Activated naive CD4-positive, alpha-beta T cell treated with anti-CD3 and anti-CD28 coated beads, Interleukin-2, amount 50 U/mL, for 16 hours (primary cell): Measurements from ENCODE around the gene TMC6.

Experiments
- DNase-seq: peaks from one replicate; pipeline ENCODE4 v3.0.0-alpha.2; 2020

The TMC6 gene

DNA sequence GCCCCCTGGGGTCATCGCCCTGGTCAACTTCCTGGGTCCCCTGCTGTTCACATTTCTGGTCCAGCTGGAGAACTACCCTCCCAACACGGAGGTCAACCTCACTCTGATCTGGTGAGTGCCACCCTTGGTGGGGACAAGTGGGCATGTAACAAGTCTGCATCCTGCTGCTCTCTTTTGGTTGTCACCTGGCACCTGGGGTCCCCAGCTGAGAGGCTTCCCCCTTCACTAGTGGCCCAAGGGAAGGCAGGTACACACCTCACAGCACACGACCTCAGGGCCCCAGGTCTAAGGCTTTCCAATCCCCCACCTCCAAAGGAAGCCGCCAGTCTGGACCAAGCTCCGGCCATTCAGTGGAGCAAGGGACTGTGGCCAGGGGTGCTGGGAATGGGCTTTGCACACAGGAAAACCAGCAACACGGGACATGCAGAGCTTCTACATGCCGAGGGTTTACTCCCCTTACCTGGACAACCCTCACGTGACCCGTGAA lies 6.4 kb upstream of the TMC6 start:
- DNase-seq, result no peak

DNA sequence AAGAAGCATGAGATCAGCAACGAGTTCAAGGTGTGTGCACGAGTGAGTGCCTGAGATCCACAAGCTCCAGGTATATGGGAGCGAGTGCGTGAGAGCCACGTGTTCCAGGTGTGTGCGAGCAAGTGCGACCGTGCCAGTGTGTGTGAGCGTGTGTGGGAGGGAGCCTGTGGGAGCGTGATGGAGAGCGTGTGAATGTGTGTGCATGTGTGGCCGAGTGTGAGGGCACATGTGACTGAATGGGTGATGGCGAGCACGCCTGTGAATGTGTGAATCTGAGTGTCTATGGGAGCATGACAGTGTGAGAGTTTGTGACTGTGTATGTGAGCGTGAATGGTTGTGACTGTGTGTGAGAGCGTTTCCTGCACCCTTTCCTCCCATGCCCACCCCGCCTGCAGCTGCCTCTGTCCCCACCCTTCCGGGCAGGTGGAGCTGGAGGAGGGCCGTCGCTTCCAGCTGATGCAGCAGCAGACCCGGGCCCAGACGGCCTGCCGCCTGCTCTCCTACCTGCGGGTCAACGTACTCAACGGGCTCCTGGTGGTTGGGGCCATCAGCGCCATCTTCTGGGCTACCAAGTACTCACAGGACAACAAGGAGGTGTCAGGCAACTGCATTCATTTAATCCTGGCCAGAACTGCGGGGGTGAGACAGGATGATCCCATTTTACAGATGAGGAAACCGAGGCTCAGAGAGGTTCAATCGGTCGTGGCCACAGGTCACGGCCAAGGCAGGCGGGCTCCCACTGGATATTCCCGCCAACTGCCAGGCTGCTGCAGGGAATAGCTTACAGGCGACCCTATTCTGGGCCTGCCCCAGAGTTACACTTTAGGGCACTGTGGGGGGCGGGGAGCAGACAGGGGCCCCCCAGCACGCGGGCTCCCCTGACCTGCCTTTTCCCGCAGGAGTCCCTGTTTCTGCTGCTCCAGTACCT lies 5.7 kb upstream of the TMC6 start:
- peak; percentile 72 for DNase-seq

DNA sequence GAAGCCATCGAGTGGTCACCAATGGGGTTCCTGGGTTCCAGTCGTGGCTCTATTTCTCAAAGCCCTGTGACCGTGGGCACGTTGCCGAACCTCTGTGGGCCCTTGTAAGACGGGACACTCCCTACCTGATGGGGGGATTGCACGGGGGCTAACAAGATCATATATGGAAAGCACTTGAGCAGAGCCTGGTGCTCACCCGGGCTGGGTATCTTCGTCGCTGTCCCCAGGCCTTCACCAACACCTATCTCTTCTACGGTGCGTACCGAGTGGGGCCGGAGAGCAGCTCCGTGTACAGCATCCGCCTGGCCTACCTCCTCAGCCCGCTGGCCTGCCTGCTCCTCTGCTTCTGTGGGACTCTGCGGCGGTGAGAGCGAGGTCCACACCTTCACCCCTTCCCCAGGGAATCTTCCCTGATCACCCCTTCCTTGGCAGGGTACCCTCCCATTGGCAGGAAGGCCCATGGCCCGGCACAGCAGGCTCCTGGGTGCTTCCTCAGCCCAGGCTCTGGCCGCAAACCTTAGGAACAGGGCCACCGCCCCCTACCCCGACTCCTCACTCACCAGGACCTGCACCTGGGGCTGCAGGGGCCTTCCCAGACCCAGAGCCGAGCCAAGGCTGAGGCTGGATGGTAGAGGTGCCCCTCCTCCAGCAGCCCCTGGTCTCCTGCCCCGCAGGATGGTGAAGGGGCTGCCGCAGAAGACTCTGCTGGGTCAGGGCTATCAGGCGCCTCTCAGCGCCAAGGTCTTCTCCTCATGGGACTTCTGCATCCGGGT lies 4.8 kb upstream of the TMC6 start:
- DNase-seq, result no peak

DNA sequence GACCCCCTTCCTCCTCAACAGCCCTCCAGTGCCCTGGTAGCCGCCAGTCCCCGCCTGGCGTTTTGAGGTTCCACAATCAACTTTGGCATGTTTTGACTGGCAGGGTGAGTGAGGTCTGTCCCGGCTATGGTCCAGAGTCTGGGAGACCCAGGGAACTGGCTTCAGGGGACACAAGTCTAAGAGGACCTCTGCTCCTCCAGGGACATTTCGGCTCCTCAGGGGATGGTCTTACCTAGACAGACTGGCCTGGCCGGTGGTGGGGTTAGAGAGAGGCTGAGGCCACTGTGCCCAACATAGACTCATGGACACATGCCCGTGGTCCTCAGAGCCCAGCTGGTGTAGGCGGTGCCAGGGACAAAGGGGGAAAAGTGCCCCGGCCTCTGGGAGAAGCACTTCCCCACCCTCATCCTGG lies 4.2 kb upstream of the TMC6 start:
- no peak for DNase-seq

DNA sequence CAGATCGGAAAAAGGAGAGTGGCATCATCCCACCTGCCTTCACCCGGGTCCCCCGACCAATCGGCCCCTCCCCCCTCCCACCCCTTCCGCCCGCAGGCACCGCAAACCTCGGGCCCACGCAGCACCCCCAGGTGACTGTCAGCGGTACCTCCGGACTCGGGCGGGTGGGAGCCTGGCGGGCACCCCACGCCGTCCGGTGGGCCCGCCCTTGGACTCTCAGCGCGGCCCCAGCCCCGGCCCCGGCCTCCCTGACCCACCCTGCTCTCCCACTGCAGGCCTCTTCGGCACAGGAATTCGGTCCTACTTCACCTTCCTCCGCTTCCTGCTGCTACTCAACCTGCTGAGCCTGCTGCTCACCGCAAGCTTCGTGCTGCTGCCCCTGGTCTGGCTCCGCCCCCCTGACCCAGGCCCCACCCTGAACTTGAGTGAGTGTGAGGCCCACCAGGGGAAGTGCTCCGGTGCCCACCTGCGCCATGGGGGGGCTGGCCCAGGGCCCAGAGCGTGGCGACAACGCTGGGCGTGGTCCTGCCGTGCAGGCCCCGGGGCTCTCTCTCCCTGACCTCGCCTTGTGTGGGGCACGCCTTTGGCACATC lies 3.6 kb upstream of the TMC6 start:
- peak; percentile 69 for DNase-seq

DNA sequence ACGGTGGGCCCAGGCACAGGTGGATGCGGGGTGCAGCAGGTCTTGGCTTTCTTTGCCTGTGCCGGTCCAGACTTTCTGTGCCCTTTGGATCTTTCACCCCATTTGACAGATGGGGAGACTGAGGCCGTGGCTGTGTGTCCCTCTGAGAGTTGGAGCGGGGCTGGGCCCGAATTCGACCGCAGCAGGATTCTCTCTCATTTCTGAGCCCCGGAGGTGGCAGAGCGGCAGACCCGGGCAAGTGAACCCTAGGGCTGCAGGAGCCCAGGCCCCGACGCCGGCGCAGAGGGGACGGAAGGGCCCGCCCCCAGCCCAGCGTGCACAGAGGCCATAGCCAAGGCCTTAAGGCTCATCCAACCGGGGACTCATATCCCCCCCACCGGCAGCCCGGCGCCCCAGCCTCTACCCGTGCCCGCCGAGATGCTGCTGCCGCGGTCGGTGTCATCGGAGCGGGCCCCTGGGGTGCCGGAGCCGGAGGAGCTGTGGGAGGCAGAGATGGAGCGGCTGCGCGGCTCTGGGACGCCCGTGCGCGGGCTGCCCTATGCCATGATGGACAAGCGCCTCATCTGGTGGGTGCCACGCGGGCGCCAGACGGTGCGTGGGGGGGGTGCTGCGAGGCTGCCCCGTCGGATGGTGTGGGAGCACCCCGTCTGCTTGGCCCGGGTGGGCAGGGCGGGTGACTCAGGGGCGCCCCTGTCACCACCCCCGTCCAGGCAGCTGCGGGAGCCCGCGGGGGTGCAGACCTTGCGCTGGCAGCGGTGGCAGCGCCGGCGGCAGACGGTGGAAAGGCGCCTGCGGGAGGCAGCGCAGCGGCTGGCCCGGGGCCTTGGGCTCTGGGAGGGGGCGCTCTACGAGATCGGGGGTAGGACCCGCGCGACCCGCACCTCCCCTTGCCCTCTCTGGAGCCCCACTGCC lies 2.9 kb upstream of the TMC6 start:
- DNase-seq, result peak; percentile 66

DNA sequence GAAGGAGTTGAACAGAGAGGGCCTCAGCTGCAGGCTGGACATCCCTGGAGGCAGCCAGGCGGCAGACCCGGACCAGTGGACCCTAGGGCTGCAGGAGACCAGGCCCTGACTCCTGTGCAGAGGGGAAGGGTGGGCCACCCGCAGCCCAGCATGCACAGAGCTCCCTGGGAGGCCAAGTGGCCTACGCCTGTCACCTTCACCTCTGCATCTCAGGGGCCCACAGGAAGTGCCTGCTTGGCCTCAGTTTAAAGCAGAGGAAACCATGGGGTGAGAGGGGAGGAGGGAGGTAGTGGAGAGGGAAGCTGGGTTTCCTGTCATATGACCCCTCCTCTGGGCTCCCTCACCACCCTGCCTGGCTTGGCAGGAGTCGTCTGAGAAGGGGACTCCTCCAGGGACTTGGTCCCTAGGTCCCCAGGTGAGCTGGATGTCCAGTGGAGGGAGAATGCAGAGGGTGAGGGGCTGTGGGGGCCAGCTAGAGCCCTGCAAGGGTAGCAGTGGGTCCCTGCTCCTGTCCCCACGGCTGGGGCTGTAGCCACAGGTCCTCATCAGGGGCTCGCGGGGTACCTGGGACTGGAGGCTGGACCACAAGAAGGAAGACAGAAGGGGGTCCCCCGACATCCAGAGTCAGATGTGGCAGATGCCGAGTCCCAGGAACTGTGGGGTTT lies 2.0 kb upstream of the TMC6 start, which contains the start of gene TMC8:
TSS of gene TMC8 (plus strand) at position 335 of the 665 bp plus-strand sequence. CDS start 818 bp downstream, outside the sequence.
- DNase-seq, result no peak

DNA sequence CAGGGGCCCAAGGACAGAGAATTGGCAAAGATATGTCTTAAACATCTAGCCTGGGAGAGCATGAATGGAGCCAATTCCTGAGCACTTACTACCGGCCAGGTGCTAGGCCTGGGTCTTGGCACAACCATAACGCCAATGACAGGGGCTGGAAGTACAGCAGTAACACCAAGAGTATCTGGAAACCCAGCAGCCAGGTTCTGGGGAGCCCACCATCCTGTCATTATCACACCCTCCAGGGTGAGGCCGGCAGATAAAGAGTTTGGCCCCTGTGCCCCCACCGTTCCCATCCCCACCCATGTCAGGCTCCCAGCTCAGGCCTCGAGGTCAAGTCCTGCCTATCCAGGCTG lies 1.5 kb upstream of the TMC6 start:
- DNase-seq, result no peak

DNA sequence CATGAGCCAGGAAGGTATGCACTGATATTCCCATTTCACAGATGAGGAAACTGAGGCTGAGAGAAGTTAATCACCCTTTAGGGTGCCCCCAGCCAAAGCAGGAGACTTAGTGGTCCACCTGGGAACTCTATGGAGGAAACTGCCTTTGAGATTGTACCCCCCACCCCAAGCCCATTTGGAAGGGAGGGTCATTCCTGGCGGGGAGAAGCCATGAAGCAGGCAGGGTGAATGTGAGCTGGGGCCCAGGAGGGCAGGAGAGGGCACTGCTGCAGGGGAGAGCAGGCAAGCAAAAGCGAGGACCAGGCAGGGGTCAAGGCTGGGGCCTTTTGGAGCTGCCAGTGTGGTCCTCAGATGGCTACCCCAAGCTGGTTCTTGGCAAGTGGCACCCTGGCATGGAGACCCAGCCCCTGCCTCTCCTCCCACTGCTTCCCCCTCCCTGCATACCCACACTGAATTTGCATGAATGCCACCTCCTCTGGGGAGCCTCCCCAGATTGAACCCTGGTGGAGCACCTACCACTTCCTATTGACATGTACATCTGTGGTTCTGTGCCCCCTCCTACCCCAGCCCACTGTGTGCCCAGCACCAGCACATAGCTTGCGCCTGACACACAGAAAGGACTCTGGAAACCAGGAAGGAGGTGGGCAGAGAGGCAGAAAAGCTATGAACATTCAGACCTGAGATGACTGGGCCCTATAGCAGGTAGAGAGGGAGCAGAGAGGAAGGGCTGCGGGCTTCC lies 965 bp upstream of the TMC6 start:
- DNase-seq, result no peak

DNA sequence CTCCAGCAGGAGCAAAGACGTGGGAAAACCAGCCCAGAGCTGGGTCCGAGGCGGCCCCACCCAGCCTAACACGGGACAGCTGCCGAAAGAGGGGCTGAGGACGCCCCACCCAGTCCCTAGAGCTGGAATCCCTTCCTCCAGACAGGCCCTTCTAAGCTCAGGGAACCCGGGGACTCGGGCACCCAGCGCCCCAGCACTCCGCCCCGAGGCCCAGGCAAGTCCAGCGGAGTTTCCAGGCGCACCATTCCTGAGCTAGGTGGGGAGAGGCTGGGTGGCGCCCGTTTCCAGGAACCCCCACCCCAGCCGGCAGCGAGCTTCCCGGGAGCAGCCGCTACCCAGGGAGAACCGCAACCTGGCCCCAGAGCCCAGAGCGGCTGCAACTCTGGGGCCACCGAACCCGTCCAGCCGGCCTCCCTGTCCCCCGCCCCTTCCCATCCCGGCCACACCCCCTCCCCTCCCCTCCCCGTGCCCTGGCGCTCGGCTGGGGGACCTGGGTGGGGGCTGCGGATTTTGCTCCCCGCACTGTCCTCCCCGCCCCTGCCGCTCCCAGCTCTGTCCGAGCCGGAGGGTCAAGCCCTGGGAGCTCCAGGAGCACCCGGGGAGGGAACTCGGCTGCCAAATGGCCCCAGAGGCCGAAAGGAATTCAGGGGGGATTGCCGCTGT lies 536 bp downstream of the TMC6 start:
- DNase-seq, result no peak

DNA sequence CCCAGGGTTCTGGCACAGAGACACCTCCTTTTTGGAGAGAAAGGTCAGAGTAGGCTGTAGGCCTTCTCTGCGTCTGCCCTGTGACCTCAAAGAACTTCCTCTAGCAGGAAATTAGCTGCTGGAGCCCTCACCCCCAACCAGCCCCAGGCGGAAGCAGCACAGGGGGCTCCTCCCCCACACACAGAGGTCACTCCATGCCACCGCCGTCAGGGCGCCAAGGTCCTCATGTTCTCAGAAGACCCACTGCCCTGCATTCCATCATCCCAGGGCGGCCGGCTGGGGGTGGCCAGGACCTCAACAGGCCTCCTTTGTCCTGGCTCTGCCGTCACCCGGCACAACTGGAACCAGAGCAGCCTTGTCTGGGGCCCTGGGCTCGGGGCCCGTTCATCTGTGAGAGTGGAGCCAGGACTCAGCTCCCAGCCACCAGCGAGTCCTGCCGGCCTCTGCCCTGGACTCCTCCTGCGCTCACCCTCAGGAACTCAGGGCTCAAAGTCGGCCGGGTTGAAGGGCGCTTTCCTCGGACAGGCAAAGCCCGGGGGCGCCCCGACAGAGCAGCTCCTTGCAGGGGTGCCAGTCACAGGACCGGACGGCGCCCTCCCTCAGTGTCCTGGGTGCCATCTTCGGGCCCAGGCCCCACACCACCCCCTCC lies 1.2 kb downstream of the TMC6 start:
- DNase-seq, result no peak

DNA sequence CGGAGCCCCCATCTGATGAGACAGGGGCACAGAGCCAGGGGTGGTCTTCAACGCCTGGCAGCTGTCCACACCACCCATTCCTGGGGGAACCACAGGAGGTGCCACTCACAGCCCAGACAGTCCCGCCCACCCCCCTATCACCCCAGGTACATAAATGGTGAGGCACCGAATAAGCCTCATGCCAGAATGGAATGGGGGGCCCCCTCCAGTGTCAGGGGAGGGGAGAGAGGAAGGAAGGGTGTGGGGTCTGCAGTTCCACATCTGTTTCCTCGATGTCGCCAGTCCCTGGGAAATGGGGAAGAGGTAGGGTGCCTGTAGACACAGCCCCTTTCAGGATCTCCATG lies 1.7 kb downstream of the TMC6 start:
- no peak for DNase-seq

DNA sequence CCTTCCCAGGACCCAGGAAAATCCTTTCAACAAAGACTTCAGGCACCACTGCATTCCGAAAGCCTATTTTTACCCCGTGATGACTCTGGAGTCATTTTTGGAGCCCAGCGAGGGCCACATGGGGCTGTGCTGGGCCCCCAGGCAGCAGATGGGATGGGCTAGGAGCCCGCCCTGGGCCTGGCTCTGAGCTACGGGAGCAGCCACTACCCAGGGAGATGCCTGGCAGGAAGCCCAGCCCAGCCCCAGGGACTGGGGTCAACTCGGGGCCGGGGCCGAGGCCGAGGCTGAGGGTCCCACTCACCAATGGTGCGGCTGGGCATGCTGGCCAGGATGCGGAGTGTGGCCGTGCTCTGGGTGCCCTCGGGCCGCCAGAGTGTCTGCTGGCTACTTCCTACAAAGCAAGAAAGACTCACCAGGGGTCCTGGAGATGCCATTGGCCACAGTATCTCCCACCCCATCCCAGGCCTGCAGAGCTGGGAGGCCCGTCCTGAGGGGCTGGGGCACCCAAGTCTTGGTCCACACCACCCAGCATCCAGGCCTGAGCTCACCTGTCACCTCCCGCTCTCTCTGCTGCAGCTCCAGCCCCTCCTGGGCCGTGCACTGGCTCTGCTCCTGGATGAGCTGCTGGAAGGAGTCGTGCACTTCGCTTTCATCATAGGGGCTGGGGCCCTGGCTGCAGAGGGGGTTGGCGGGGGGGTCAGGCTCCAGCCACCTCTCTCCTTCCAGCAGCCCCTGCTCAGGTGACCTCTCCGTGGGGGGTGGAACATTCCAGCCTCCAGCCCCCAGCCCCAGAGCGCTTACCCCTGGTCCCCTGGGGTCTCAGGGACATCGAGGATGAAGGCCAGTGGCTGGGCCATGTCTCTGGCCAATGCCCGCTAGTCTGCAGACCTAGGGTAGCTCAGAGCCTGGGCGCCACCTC lies 2.3 kb downstream of the TMC6 start:
- no peak for DNase-seq

DNA sequence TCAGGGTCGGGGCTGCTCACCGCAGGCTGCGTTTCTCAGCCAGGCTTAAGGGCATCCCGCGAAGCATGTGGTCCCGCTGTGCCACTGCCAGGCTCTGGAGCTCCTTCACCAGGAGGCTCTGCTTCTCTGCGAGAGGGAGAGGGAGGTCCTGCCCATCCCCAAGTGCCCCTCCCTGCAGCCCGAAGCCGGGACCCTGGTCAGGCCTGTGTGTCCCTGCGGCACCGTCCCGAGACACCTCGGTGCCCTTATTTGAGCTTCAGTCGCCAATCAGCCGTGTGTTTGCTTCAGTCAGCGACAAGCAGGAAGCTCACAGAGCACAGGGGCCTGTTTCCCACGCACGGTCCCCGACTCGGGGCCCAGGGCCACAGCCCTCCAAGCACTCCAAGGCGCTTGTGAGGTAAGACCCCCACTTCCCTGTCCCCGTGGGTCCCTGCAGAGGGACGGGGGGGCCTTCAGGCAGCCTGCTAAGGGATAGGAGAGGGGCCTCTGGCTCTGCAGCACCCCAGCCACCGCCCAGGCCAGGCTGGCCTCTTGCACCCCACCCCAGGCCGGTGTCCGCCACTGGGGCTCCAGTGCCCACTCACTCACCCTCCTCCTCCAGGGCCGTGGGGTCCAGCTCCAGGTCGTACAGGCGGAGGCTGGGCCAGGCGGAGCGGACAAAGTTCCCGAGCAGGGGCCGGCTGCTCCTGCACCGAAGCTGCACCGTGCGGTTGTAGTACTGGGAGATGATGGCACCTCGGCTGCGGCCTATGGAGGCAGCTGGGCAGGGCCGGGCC lies 3.2 kb downstream of the TMC6 start:
- DNase-seq, result no peak

DNA sequence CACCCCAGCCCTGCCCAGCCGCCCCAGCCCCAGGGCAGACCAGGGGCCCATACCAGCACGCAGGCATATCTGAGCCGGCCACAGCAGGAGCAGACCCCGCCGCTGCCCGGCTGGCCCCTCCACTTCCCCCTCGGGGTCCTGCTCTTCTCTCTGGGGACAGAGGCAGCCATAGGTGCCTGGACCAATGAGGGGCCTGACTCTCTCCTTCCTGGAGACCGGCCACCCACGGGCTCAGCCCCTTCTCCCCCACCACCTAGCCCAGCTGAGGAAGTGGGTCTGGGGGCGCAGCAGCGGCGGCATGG lies 3.8 kb downstream of the TMC6 start:
- no peak for DNase-seq

DNA sequence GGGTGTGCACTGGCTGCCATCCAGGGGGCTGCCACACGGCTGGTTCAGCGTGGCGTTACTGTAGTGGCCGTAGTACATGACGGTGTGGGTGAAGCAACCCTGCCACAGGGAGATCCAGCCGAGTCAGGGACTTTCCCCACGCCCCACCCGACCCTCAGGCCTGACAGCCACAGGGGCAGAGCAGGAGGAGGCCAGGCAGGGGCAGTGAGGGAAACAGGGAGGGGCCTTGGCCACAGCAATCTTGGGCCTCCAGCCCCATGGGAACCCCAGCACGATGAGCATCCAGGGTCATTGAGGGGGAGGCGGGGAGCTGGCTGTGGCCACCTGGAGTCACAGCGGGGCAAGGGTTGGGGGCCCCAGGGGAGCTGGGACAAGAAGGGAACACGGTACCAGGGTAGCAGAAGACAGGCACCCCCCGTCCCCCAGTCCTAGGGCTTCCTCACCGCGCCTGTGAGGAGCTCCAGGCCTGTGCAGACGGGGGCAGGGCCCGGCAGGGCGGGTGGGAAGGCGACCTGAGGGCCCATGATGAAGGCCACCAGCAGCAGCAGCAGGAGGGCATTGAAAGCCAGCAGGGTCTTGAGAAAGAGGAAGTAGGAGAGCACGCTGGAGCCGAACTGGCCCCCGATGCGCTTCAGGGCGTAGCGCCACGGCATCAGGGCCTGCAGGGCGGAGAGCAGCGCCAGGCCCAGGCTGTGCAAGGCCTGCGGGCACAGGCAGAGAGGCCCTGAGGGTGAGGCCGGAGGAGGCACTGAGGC lies 4.3 kb downstream of the TMC6 start:
- DNase-seq, result no peak

DNA sequence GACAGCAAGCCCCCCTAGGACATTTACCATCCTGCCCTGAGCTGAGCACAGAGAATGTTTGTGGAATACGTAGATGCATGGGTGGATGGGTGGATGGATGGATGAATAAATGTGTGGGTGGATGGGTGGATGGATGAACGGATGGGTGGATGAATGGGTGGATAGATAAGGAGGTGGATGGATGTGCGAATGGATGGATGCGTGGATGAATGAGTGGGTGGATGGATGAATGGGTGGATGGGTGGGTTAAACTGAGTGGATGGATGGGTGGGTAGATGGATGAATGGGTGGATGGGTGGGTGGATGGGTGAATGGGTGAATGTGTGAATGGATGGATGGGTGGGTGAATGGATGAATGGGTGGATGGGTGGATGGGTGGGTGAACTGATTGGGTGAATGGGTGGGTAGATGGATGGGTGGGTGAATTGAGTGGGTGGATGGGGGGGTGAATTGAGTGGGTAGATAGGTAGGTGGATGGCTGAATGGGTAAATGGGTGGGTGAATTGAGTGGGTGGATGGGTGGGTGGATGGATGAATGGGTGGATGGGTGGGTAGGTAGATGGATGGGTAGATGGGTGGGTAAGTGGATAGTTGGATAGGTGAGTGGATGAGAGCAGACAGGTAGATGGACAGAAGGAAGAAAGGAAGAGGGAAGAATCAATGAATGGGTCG lies 5.2 kb downstream of the TMC6 start:
- no peak for DNase-seq
